Measurements from ENCODE around the gene COMMD6. TPM values are rescaled to one million over a fixed set of nuclear protein-coding genes. Genes with fewer than 3 reads are reported as not detected.

The COMMD6 gene
- total and polyA plus RNA-seq, 9 of the 15 experiments (the other 6 are each of a cell fraction or from before 2014, with no cell fraction given) = 32.6 to 116 (median 65.0) TPM

DNA sequence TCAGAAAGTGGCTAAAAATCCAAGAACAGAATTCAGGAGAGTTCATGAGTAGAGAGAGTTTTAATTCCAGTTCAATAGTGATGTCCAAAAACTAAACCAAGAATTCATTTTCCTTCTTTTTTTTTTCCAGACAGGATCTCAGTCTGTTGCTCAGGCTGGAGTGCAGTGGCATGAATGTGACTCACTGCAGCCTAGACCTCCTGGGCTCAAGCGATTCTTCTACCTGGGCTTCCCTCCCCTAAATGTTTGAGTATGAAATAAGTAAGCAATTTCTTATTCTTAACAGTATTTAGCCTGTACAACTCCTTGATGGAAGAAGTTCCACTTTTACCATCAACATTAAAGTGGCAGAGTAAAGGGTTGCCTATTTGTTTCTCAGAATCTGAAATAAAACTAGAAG is 3.8 kb downstream of the COMMD6 start:
- H2AFZ ChIP-seq (ENCODE audit: low read depth, low read length) = no peak overlapping the region
- no peak overlapping the region for H3K4me2 ChIP-seq (ENCODE audit: insufficient read depth, low read length)
- no peak overlapping the region for H3K4me3 ChIP-seq
- in situ Hi-C loops (cut with MboI) (no loop called here), intact Hi-C loops (cut with micrococcal nuclease) (no loop called here)
- H3K36me3 ChIP-seq (ENCODE audit: control insufficient read depth, insufficient read depth, low read length) = peaks cover 23% of the 10 kb centered on the region
- H4K20me1 ChIP-seq (replicated peaks; ENCODE audit: control insufficient read depth, insufficient read depth, low read length) = no peaks in the 10 kb centered on the region
- no peak overlapping the region for H3K9ac ChIP-seq (ENCODE audit: insufficient read depth in 1 of 2, low read depth in 2 of 2, low read length in 2 of 2)
- DNase-seq (ENCODE audit: extremely low read depth in 1 of 4, low spot score in 3 of 4) = no peak
- no peaks in the 10 kb centered on the region for H3K9me1 ChIP-seq (ENCODE audit: control insufficient read depth, insufficient read depth, low read length)
- ChIA-PET POLR2A (interaction anchor here (0.6 kb wide), 1 partner anchor 76 kb away, joined by 3 read pairs; no protein-coding TSS in a partner anchor), CTCF (ENCODE audit: low intra/inter-chr PET ratio) (no interaction called here)
- H3K4me1 ChIP-seq (replicated peaks in 1 of 2; ENCODE audit: control insufficient read depth in 2 of 2, insufficient read depth in 2 of 2, low read length in 2 of 2) = peaks cover 0 to 7% of the 10 kb centered on the region in 2 experiments; a peak in 3 of 5 replicates
- WGBS (ENCODE audit: insufficient coverage, low coverage, missing lambda C conversion rate) = 86% methylated on average over 1 of the region's 1 CpG
- no peaks in the 10 kb centered on the region for H3K9me3 ChIP-seq (replicated peaks; ENCODE audit: control insufficient read depth, insufficient read depth, low read depth, low read length)
- peaks cover 15% of the 10 kb centered on the region for H3K79me2 ChIP-seq (ENCODE audit: control insufficient read depth, insufficient read depth, low read length)
- H3K27me3 ChIP-seq (ENCODE audit: control insufficient read depth in 2 of 2, insufficient read depth in 2 of 2, low read length in 2 of 2) = no peaks in the 10 kb centered on the region
- H3K27ac ChIP-seq (ENCODE audit: extremely low read depth, low read depth, low read length) = no peak overlapping the region
- no peak for ATAC-seq
- BruUV-seq (replicated peaks) = no TSS peak
- no peak for FAIRE-seq
- no peak for TF ChIP-seq HNRNPUL1 (IDR thresholded peaks at IDR 0.05; ENCODE audit: low read length)
- TF ChIP-seq, protein P1, sequence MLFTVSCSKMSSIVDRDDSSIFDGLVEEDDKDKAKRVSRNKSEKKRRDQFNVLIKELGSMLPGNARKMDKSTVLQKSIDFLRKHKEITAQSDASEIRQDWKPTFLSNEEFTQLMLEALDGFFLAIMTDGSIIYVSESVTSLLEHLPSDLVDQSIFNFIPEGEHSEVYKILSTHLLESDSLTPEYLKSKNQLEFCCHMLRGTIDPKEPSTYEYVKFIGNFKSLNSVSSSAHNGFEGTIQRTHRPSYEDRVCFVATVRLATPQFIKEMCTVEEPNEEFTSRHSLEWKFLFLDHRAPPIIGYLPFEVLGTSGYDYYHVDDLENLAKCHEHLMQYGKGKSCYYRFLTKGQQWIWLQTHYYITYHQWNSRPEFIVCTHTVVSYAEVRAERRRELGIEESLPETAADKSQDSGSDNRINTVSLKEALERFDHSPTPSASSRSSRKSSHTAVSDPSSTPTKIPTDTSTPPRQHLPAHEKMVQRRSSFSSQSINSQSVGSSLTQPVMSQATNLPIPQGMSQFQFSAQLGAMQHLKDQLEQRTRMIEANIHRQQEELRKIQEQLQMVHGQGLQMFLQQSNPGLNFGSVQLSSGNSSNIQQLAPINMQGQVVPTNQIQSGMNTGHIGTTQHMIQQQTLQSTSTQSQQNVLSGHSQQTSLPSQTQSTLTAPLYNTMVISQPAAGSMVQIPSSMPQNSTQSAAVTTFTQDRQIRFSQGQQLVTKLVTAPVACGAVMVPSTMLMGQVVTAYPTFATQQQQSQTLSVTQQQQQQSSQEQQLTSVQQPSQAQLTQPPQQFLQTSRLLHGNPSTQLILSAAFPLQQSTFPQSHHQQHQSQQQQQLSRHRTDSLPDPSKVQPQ (CRISPR knock-in tag; IDR thresholded peaks at IDR 0.05; ENCODE audit: borderline replicate concordance) = no peak
- TF ChIP-seq, protein P2, sequence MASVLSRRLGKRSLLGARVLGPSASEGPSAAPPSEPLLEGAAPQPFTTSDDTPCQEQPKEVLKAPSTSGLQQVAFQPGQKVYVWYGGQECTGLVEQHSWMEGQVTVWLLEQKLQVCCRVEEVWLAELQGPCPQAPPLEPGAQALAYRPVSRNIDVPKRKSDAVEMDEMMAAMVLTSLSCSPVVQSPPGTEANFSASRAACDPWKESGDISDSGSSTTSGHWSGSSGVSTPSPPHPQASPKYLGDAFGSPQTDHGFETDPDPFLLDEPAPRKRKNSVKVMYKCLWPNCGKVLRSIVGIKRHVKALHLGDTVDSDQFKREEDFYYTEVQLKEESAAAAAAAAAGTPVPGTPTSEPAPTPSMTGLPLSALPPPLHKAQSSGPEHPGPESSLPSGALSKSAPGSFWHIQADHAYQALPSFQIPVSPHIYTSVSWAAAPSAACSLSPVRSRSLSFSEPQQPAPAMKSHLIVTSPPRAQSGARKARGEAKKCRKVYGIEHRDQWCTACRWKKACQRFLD (CRISPR knock-in tag; IDR thresholded peaks at IDR 0.05) = no peak
- TF ChIP-seq, protein P3, sequence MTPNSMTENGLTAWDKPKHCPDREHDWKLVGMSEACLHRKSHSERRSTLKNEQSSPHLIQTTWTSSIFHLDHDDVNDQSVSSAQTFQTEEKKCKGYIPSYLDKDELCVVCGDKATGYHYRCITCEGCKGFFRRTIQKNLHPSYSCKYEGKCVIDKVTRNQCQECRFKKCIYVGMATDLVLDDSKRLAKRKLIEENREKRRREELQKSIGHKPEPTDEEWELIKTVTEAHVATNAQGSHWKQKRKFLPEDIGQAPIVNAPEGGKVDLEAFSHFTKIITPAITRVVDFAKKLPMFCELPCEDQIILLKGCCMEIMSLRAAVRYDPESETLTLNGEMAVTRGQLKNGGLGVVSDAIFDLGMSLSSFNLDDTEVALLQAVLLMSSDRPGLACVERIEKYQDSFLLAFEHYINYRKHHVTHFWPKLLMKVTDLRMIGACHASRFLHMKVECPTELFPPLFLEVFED (CRISPR knock-in tag; conservative IDR thresholded peaks at IDR 0.05) = no peak
- TF ChIP-seq TAF7 (tag; IDR thresholded peaks at IDR 0.05) = no peak
- TF ChIP-seq RBM25 (IDR thresholded peaks at IDR 0.05; ENCODE audit: low read depth, low read length, severe bottlenecking) = no peak
- TF ChIP-seq RBM22 (IDR thresholded peaks at IDR 0.05; ENCODE audit: low read depth, low read length, poor library complexity, severe bottlenecking) = no peak
- no peak for TF ChIP-seq PPARD (CRISPR knock-in tag; IDR thresholded peaks at IDR 0.05)
- TF ChIP-seq ETS2 (tag; IDR thresholded peaks at IDR 0.05; ENCODE audit: borderline replicate concordance, poor library complexity, severe bottlenecking) = no peak
- TF ChIP-seq GATA2 (CRISPR knock-in tag; IDR thresholded peaks at IDR 0.05) = no peak
- no peak for TF ChIP-seq SNRNP70 (optimal IDR thresholded peaks at IDR 0.05; ENCODE audit: low read depth, low read length)
- TF ChIP-seq XRCC4 (IDR thresholded peaks at IDR 0.05; ENCODE audit: extremely low read depth, insufficient read depth, insufficient read length) = no peak
- no peak for TF ChIP-seq NRF1 (conservative IDR thresholded peaks at IDR 0.05 in 1 of 2, IDR thresholded peaks at IDR 0.05 in 1 of 2)
- TF ChIP-seq CEBPG (CRISPR knock-in tag; IDR thresholded peaks at IDR 0.05) = no peak
- no peak for TF ChIP-seq CEBPG (tag; conservative IDR thresholded peaks at IDR 0.05 in 1 of 2, IDR thresholded peaks at IDR 0.05 in 1 of 2)

Data from K562 (cell line).